B cell (primary cell): ENCODE measurements around the gene CSF1R.

Source experiments
- CTCF ChIP-seq: fragments of 200-600 bp; IDR thresholded peaks from one replicate; pipeline ENCODE4 v1.8.0; 2022; ENCODE audit warnings: antibody characterized with exemption, mild to moderate bottlenecking
- EZH2 ChIP-seq: IDR thresholded peaks from 2 replicates; pipeline ENCODE4 v1.6.1; 2012; ENCODE audit warnings: borderline replicate concordance, low read depth, mild to moderate bottlenecking, moderate library complexity, low read length; ENCODE audit not compliant: insufficient read depth, poor library complexity, severe bottlenecking

- TF ChIP-seq CTCF (no peak), EZH2 (no peak)
Observed at GRCh38 chr5:150079909-150080461, 6.4 kb downstream of the CSF1R start.
